Activated T-helper 17 cell treated with anti-CD3 and anti-CD28 coated beads, Interleukin-2, amount 50 U/mL, for 72 hours (primary cell): ENCODE data around the gene RXRA. TPM values are rescaled to one million over a fixed set of nuclear protein-coding genes. Genes with fewer than 3 reads are reported as not detected.

Experiments
- ATAC-seq: fragments of 150-1000 bp; cut with Tn5 transposase; replicated peaks from 2 replicates; pipeline ENCODE4 v1.10.0; 2021; ENCODE audit warnings: mild to moderate bottlenecking, moderate library complexity
- H3K27ac Mint-ChIP-seq: one replicate; pipeline ENCODE4 v1.8.0; 2022; ENCODE audit warnings: mixed read lengths
- H3K27me3 Mint-ChIP-seq: one replicate; pipeline ENCODE4 v1.8.0; 2022; ENCODE audit warnings: mixed read lengths
- H3K36me3 Mint-ChIP-seq: one replicate; pipeline ENCODE4 v1.8.0; 2022; ENCODE audit warnings: low read depth, mild to moderate bottlenecking, mixed read lengths
- H3K4me1 Mint-ChIP-seq: one replicate; pipeline ENCODE4 v1.8.0; 2022; ENCODE audit warnings: mixed read lengths
- H3K4me3 Mint-ChIP-seq: one replicate; pipeline ENCODE4 v1.8.0; 2022; ENCODE audit warnings: mild to moderate bottlenecking, mixed read lengths
- H3K9me3 Mint-ChIP-seq: one replicate; pipeline ENCODE4 v1.8.0; 2022; ENCODE audit warnings: mixed read lengths
- total RNA-seq, 2 donors: library from RNA; stranded (reverse); gene quantifications; one replicate each; pipeline ENCODE4 v1.2.3, GENCODE V29; 2022

Gene RXRA
- total RNA-seq, 2 donors from 2014 or later, result 4.2 to 41.6 TPM

- Mint-ChIP-seq H3K36me3 (no peaks in the 10 kb centered on the region), H3K4me1 (no peaks in the 10 kb centered on the region), H3K27me3 (peaks cover 3% of the 10 kb centered on the region), H3K9me3 (no peaks in the 10 kb centered on the region), H3K4me3 (no peak overlapping the region), H3K27ac (no peak overlapping the region)
- ATAC-seq, result no peak
Measured at GRCh38 chr9:134289241-134289875, 36.9 kb upstream of the RXRA start.

- no peak for ATAC-seq
- Mint-ChIP-seq H3K27ac (no peak overlapping the region), H3K4me3 (no peak overlapping the region), H3K9me3 (no peaks in the 10 kb centered on the region), H3K27me3 (peaks cover 2% of the 10 kb centered on the region), H3K4me1 (no peaks in the 10 kb centered on the region), H3K36me3 (no peaks in the 10 kb centered on the region)
Measured at GRCh38 chr9:134290603-134291451, 35.4 kb upstream of the RXRA start.

GRCh38 chr9:134291452-134291881 lies 34.8 kb upstream of the RXRA start:
- Mint-ChIP-seq H3K4me3 (no peak overlapping the region), H3K9me3 (no peaks in the 10 kb centered on the region), H3K27me3 (peaks cover 5% of the 10 kb centered on the region), H3K4me1 (no peaks in the 10 kb centered on the region), H3K27ac (no peak overlapping the region), H3K36me3 (no peaks in the 10 kb centered on the region)
- no peak for ATAC-seq

GRCh38 chr9:134291961-134292871 lies 34.0 kb upstream of the RXRA start:
- Mint-ChIP-seq H3K4me1 (no peaks in the 10 kb centered on the region), H3K4me3 (no peak overlapping the region), H3K9me3 (no peaks in the 10 kb centered on the region), H3K27me3 (peaks cover 5% of the 10 kb centered on the region), H3K36me3 (no peaks in the 10 kb centered on the region), H3K27ac (no peak overlapping the region)
- ATAC-seq, result no peak

GRCh38 chr9:134293031-134293521 lies 33.2 kb upstream of the RXRA start:
- no peak for ATAC-seq
- Mint-ChIP-seq H3K9me3 (no peaks in the 10 kb centered on the region), H3K27ac (no peak overlapping the region), H3K36me3 (no peaks in the 10 kb centered on the region), H3K27me3 (peaks cover 5% of the 10 kb centered on the region), H3K4me1 (no peaks in the 10 kb centered on the region), H3K4me3 (no peak overlapping the region)

GRCh38 chr9:134293611-134294152 lies 32.6 kb upstream of the RXRA start:
- Mint-ChIP-seq H3K4me3 (no peak overlapping the region), H3K27me3 (peaks cover 5% of the 10 kb centered on the region), H3K27ac (no peak overlapping the region), H3K36me3 (no peaks in the 10 kb centered on the region), H3K4me1 (no peaks in the 10 kb centered on the region), H3K9me3 (no peaks in the 10 kb centered on the region)
- ATAC-seq, result no peak

- Mint-ChIP-seq H3K4me1 (no peaks in the 10 kb centered on the region), H3K27ac (no peak overlapping the region), H3K9me3 (no peaks in the 10 kb centered on the region), H3K4me3 (no peak overlapping the region), H3K27me3 (peaks cover 5% of the 10 kb centered on the region), H3K36me3 (no peaks in the 10 kb centered on the region)
- no peak for ATAC-seq
Measured at GRCh38 chr9:134294153-134295071, 31.8 kb upstream of the RXRA start.

- Mint-ChIP-seq H3K27me3 (peaks cover 5% of the 10 kb centered on the region), H3K9me3 (no peaks in the 10 kb centered on the region), H3K36me3 (no peaks in the 10 kb centered on the region), H3K4me3 (no peak overlapping the region), H3K4me1 (no peaks in the 10 kb centered on the region), H3K27ac (no peak overlapping the region)
- ATAC-seq, result no peak
Measured at GRCh38 chr9:134295101-134295745, 31.0 kb upstream of the RXRA start.

- no peak overlapping the region for H3K4me3 Mint-ChIP-seq
- H3K36me3 Mint-ChIP-seq, result no peaks in the 10 kb centered on the region
- H3K27me3 Mint-ChIP-seq, result peaks cover 5% of the 10 kb centered on the region
- no peaks in the 10 kb centered on the region for H3K9me3 Mint-ChIP-seq
- H3K4me1 Mint-ChIP-seq, result no peaks in the 10 kb centered on the region
- ATAC-seq, result no peak
- H3K27ac Mint-ChIP-seq, result no peak overlapping the region
Measured at GRCh38 chr9:134295746-134296250, 30.5 kb upstream of the RXRA start.

GRCh38 chr9:134296301-134297082 lies 29.8 kb upstream of the RXRA start:
- no peak for ATAC-seq
- no peaks in the 10 kb centered on the region for H3K4me1 Mint-ChIP-seq
- H3K4me3 Mint-ChIP-seq, result no peak overlapping the region
- peaks cover 5% of the 10 kb centered on the region for H3K27me3 Mint-ChIP-seq
- H3K36me3 Mint-ChIP-seq, result no peaks in the 10 kb centered on the region
- no peak overlapping the region for H3K27ac Mint-ChIP-seq
- no peaks in the 10 kb centered on the region for H3K9me3 Mint-ChIP-seq

GRCh38 chr9:134297083-134297410 lies 29.2 kb upstream of the RXRA start:
- Mint-ChIP-seq H3K27ac (no peak overlapping the region), H3K4me1 (no peaks in the 10 kb centered on the region), H3K9me3 (no peaks in the 10 kb centered on the region), H3K27me3 (peaks cover 5% of the 10 kb centered on the region), H3K4me3 (no peak overlapping the region), H3K36me3 (no peaks in the 10 kb centered on the region)
- ATAC-seq, result no peak

GRCh38 chr9:134297576-134297975 lies 28.7 kb upstream of the RXRA start:
- Mint-ChIP-seq H3K36me3 (no peaks in the 10 kb centered on the region), H3K27me3 (peaks cover 5% of the 10 kb centered on the region), H3K4me3 (no peak overlapping the region), H3K27ac (no peak overlapping the region), H3K9me3 (no peaks in the 10 kb centered on the region), H3K4me1 (no peaks in the 10 kb centered on the region)
- no peak for ATAC-seq
